Astrocyte (in vitro differentiated cells and primary cell): ENCODE measurements around the gene COL28A1. TPM values are rescaled to one million over a fixed set of nuclear protein-coding genes. Genes with fewer than 3 reads are reported as not detected.

Source experiments
- DNase-seq: peaks from one replicate; pipeline ENCODE4 v3.0.0-alpha.2; 2010; ENCODE audit warnings: low read depth
- FAIRE-seq: peaks from 2 replicates; lab custom pipeline; 2011; peaks lifted over from hg19 to GRCh38; lab: Jason Lieb, UNC
- H2AFZ ChIP-seq: 2 replicates; pipeline ENCODE4 v1.6.0; 2012; ENCODE audit warnings: low read depth, low read length, inconsistent platforms
- H3K27ac ChIP-seq: 2 replicates; pipeline ENCODE4 v1.5.1; 2011; ENCODE audit warnings: low read depth, low read length, inconsistent platforms
- H3K27me3 ChIP-seq: 2 replicates; pipeline ENCODE4 v1.6.0; 2011; ENCODE audit warnings: low read length, inconsistent platforms; ENCODE audit not compliant: insufficient read depth
- H3K36me3 ChIP-seq: 2 replicates; pipeline ENCODE4 v1.5.1; 2011; ENCODE audit warnings: low read length, inconsistent platforms; ENCODE audit not compliant: insufficient read depth
- H3K4me1 ChIP-seq: 2 replicates; pipeline ENCODE4 v1.5.1; 2011; ENCODE audit warnings: low read length, inconsistent platforms; ENCODE audit not compliant: insufficient read depth
- H3K4me2 ChIP-seq: 2 replicates; pipeline ENCODE4 v1.6.0; 2012; ENCODE audit warnings: low read length, inconsistent platforms
- H3K4me3 ChIP-seq: 2 replicates; pipeline ENCODE4 v1.5.1; 2011; ENCODE audit warnings: low read depth, mild to moderate bottlenecking, low read length, inconsistent platforms; ENCODE audit not compliant: insufficient read depth
- H3K79me2 ChIP-seq: 2 replicates; pipeline ENCODE4 v1.6.0; 2012; ENCODE audit warnings: mild to moderate bottlenecking, low read length, inconsistent platforms; ENCODE audit not compliant: insufficient read depth
- H3K9ac ChIP-seq: 2 replicates; pipeline ENCODE4 v1.6.0; 2012; ENCODE audit warnings: mild to moderate bottlenecking, low read length, inconsistent platforms
- H3K9me3 ChIP-seq: 2 replicates; pipeline ENCODE4 v1.5.1; 2012; ENCODE audit warnings: low read depth, mild to moderate bottlenecking, low read length, inconsistent platforms; ENCODE audit not compliant: insufficient read depth
- H4K20me1 ChIP-seq: 2 replicates; pipeline ENCODE4 v1.6.0; 2012; ENCODE audit warnings: low read length, inconsistent platforms; ENCODE audit not compliant: insufficient read depth
- H3K27ac Mint-ChIP-seq: one replicate; pipeline ENCODE4 v1.8.0; 2021; ENCODE audit warnings: mild to moderate bottlenecking, mixed read lengths; ENCODE audit not compliant: unreplicated experiment
- H3K27me3 Mint-ChIP-seq: one replicate; pipeline ENCODE4 v1.8.0; 2021; ENCODE audit warnings: low read depth, mixed read lengths; ENCODE audit not compliant: unreplicated experiment
- H3K36me3 Mint-ChIP-seq: one replicate; pipeline ENCODE4 v1.8.0; 2021; ENCODE audit warnings: low read depth, mixed read lengths; ENCODE audit not compliant: unreplicated experiment
- H3K4me1 Mint-ChIP-seq: one replicate; pipeline ENCODE4 v1.8.0; 2021; ENCODE audit warnings: low read depth, mixed read lengths; ENCODE audit not compliant: unreplicated experiment
- H3K4me3 Mint-ChIP-seq: one replicate; pipeline ENCODE4 v1.8.0; 2021; ENCODE audit warnings: mild to moderate bottlenecking, moderate library complexity, mixed read lengths; ENCODE audit not compliant: unreplicated experiment
- H3K9me3 Mint-ChIP-seq: one replicate; pipeline ENCODE4 v1.8.0; 2021; ENCODE audit warnings: mild to moderate bottlenecking, mixed read lengths; ENCODE audit not compliant: unreplicated experiment
- CTCF ChIP-seq: IDR thresholded peaks from 2 replicates; pipeline ENCODE4 v1.5.1; 2011; ENCODE audit warnings: low read depth, mild to moderate bottlenecking, inconsistent platforms, low read length, moderate library complexity; ENCODE audit not compliant: insufficient read depth
- EZH2 ChIP-seq: IDR thresholded peaks from 2 replicates; pipeline ENCODE4 v1.6.1; 2012; ENCODE audit warnings: mild to moderate bottlenecking, low read length, inconsistent platforms; ENCODE audit not compliant: insufficient read depth
- total RNA-seq: library from RNA; stranded (reverse); gene quantifications from 2 replicates; pipeline ENCODE4 v1.2.1, GENCODE V29; 2021

The COL28A1 gene
- total RNA-seq, 1 donor from 2014 or later = 0.11 TPM

GRCh38 chr7:7557252-7557651 is 21.6 kb upstream of the COL28A1 start:
- Histone ChIP-seq H3K27me3 (no peaks in the 10 kb centered on the region), H3K79me2 (no peaks in the 10 kb centered on the region), H3K4me2 (no peak overlapping the region), H3K4me1 (peaks cover 14% of the 10 kb centered on the region), H3K27ac (no peak overlapping the region), H3K9ac (no peak overlapping the region), H4K20me1 (no peaks in the 10 kb centered on the region), H3K4me3 (no peak overlapping the region), H2AFZ (no peak overlapping the region), H3K9me3 (no peaks in the 10 kb centered on the region), H3K36me3 (no peaks in the 10 kb centered on the region)
- FAIRE-seq (no peak), DNase-seq (no peak)
- no peaks in the 10 kb centered on the region for H3K4me1 Mint-ChIP-seq
- peaks cover 3% of the 10 kb centered on the region for H3K27me3 Mint-ChIP-seq
- TF ChIP-seq CTCF = no peak
- no peak overlapping the region for H3K27ac Mint-ChIP-seq
- peaks cover 3% of the 10 kb centered on the region for H3K36me3 Mint-ChIP-seq
- H3K9me3 Mint-ChIP-seq = peaks cover 15% of the 10 kb centered on the region
- H3K4me3 Mint-ChIP-seq = no peak overlapping the region

- TF ChIP-seq CTCF (no peak), EZH2 (no peak)
- DNase-seq (no peak), FAIRE-seq (no peak)
- Mint-ChIP-seq H3K36me3 (peaks cover 3% of the 10 kb centered on the region), H3K27ac (no peak overlapping the region), H3K4me1 (no peaks in the 10 kb centered on the region), H3K9me3 (peaks cover 15% of the 10 kb centered on the region), H3K27me3 (peaks cover 3% of the 10 kb centered on the region), H3K4me3 (no peak overlapping the region)
- no peaks in the 10 kb centered on the region for H3K79me2 ChIP-seq
- peaks cover 14% of the 10 kb centered on the region for H3K4me1 ChIP-seq
- no peaks in the 10 kb centered on the region for H4K20me1 ChIP-seq
- H2AFZ ChIP-seq = no peak overlapping the region
- H3K4me2 ChIP-seq = no peak overlapping the region
- no peak overlapping the region for H3K4me3 ChIP-seq
- H3K36me3 ChIP-seq = no peaks in the 10 kb centered on the region
- H3K9me3 ChIP-seq = no peaks in the 10 kb centered on the region
- no peaks in the 10 kb centered on the region for H3K27me3 ChIP-seq
- no peak overlapping the region for H3K9ac ChIP-seq
- no peak overlapping the region for H3K27ac ChIP-seq
Observed at GRCh38 chr7:7556852-7557251, 21.2 kb upstream of the COL28A1 start.

- Mint-ChIP-seq H3K27me3 (peaks cover 3% of the 10 kb centered on the region), H3K4me3 (no peak overlapping the region), H3K9me3 (peaks cover 15% of the 10 kb centered on the region), H3K4me1 (no peaks in the 10 kb centered on the region), H3K27ac (no peak overlapping the region), H3K36me3 (peaks cover 3% of the 10 kb centered on the region)
- Histone ChIP-seq H3K4me3 (no peak overlapping the region), H3K4me1 (peaks cover 14% of the 10 kb centered on the region), H3K27me3 (no peaks in the 10 kb centered on the region), H3K9me3 (no peaks in the 10 kb centered on the region), H3K27ac (no peak overlapping the region), H3K4me2 (no peak overlapping the region), H2AFZ (no peak overlapping the region), H3K9ac (no peak overlapping the region), H3K79me2 (no peaks in the 10 kb centered on the region), H3K36me3 (no peaks in the 10 kb centered on the region), H4K20me1 (no peaks in the 10 kb centered on the region)
- TF ChIP-seq CTCF (no peak), EZH2 (no peak)
- FAIRE-seq = no peak
- DNase-seq = no peak
Observed at GRCh38 chr7:7554649-7555575, 19.2 kb upstream of the COL28A1 start.
